NCI-H2107 treated with DMSO at 0.1 percent for 48 hours (cell line): Measurements from ENCODE around the gene SNORC.
"Not testable (repeated sequence)": the region's sequence is repeated elsewhere in the genome, so short reads cannot be mapped to it uniquely, and the experiment has no call there.

Experiments
- DNase-seq: peaks from one replicate; lab custom pipeline; 2025; ENCODE audit not compliant: unreplicated experiment; lab: John Stamatoyannopoulos, UW

The SNORC gene

GRCh38 chr2:232870018-232870765, at the start of gene SNORC:
TSS of gene SNORC (plus strand) at chr2:232870264. CDS start at chr2:232870342, 78 bp downstream.
- no peak for DNase-seq

GRCh38 chr2:232829988-232830387, 40.1 kb upstream of the SNORC start:
- no peak for DNase-seq

- DNase-seq: no peak
These were observed 38.6 kb upstream of the SNORC start for GRCh38 chr2:232831496-232831895.

- no peak for DNase-seq
These were observed 36.2 kb upstream of the SNORC start for GRCh38 chr2:232833830-232834229.

- DNase-seq: no peak
These were observed 34.3 kb upstream of the SNORC start for GRCh38 chr2:232835687-232836208.

GRCh38 chr2:232836934-232837333, 33.1 kb upstream of the SNORC start:
- DNase-seq: no peak

- no peak for DNase-seq
These were observed 31.6 kb upstream of the SNORC start for GRCh38 chr2:232838406-232838874.

- no peak for DNase-seq
These were observed 30.5 kb upstream of the SNORC start for GRCh38 chr2:232839411-232840079.

- DNase-seq: no peak
These were observed 27.4 kb upstream of the SNORC start for GRCh38 chr2:232842689-232843088.

GRCh38 chr2:232843834-232844233, 26.2 kb upstream of the SNORC start:
- DNase-seq: no peak

- no peak for DNase-seq
These were observed 24.0 kb upstream of the SNORC start for GRCh38 chr2:232846055-232846454.

- DNase-seq: no peak
These were observed 20.0 kb upstream of the SNORC start for GRCh38 chr2:232850039-232850438.

GRCh38 chr2:232852081-232852480, 18.0 kb upstream of the SNORC start:
- not testable (repeated sequence) for DNase-seq

- no peak for DNase-seq
These were observed 17.4 kb upstream of the SNORC start for GRCh38 chr2:232852676-232853075.

GRCh38 chr2:232854082-232854481, 16.0 kb upstream of the SNORC start:
- no peak for DNase-seq

- DNase-seq: no peak
These were observed 12.9 kb upstream of the SNORC start for GRCh38 chr2:232857158-232857563.

- no peak for DNase-seq
These were observed 10.6 kb upstream of the SNORC start for GRCh38 chr2:232859385-232859916.

- DNase-seq: no peak
These were observed 9.3 kb upstream of the SNORC start for GRCh38 chr2:232860593-232861241.

GRCh38 chr2:232861353-232861752, 8.7 kb upstream of the SNORC start:
- no peak for DNase-seq

GRCh38 chr2:232863996-232864395, 6.1 kb upstream of the SNORC start:
- DNase-seq: no peak

GRCh38 chr2:232865165-232865564, 4.9 kb upstream of the SNORC start:
- no peak for DNase-seq
